GM12872 (cell line): Measurements from ENCODE around the gene PLD1.

Experiments
- CTCF ChIP-seq: IDR thresholded peaks from 3 replicates; pipeline ENCODE4 v1.5.1; 2011; ENCODE audit warnings: low read depth, mild to moderate bottlenecking, low read length, moderate library complexity; ENCODE audit not compliant: insufficient read depth

The PLD1 gene

GRCh38 chr3:171565481-171566058 lies 244.7 kb downstream of the PLD1 start:
- TF ChIP-seq CTCF, result no peak

GRCh38 chr3:171564748-171565480 lies 245.4 kb downstream of the PLD1 start:
- no peak for TF ChIP-seq CTCF

DNA sequence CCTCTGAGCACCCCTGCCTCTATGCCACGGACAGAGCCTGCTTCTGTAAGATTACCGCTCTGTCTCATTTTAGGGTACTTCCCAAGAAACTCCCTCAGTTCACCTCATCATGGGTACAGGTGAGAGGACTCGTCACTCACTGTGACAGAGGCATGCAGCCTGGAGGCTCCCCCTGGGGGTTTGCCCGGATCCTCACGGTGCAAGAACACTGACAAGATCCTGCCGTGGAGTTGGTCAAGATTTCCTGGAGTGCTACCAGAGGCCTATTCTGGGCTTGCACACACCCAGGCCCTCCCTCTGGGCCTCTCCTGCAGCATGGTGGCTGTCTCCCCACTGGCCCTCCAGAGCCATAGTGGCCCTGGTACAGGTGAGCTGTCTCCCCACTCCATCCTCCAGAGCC lies 247.0 kb downstream of the PLD1 start:
- 0 out of 3 replicates have a peak, but pooled peaks have one; percentile 23 for TF ChIP-seq CTCF

DNA sequence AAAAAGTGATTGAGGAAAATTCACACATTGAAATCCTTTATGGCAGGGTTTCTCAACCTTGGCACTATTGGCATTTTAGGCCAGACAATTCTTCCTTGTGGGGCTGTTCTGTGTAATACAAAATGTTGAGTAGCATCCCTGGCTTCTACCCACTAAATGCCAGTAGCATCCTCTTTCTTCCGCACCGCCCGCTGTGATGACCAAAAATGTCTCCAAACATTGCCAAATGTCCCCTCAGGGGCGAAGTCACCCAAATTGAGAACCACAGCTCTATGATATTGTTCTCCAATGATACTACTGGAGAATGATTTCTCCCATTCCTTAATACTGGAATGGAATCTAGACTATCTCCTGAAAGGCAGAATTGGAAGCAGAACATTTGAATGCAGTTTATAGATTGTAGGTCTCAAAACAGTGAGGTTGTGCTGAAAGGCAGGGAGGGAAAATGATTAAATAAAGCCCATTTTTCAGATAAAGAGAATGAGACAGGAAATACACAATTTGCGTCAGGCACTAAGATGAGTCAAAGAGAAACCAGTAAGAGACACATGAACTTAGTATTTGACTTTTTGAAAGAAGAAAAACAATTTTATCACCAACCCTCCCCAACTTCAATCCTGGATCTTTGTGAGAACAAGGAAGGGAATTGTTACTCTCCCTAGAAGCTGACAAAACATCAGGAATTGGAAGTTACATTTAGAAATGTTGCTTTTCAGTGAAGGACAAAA lies 248.5 kb downstream of the PLD1 start:
- no peak for TF ChIP-seq CTCF

DNA sequence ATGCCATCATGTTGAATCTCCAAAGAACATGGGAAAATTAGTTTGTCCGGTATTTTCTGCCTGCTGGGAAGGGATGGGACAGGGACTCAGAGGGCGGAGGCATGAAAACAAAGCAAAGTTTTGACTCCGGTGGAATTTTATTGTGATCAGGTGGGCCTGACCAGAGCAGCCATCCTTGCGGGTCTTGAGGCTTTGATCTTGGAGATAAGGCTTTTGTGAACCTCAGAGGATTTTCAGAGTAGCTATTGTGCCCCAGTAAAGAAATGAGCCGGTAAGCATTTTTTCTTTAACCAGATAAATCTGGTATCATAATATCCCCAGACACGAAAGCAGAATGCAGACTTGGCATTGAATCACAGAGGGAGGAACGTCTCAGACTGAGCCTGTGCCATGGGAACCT lies 250.7 kb downstream of the PLD1 start:
- TF ChIP-seq CTCF, result no peak

DNA sequence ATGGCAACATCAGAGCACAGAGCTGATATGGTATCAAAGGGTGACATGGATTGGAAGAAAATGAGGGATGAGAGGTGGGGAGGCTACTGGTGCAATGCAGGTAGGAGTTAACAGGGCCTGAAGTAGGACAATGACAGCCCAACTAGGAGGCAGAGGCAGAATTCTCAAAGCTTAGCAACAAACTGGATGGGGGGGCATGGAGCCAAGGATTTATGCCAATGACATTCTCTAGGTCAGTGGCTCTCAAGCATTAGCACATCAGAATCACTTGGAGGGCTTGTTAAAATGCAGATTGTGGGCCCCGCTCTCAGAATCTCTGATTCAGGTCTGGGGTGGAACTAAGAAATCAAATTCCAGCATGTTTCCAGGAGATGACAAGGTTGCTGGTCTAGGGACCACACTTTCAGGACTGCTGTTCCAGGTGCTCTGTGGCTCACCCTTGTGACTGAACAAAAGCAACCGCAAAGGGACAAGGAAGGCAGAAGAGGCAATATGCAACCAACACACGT lies 252.0 kb downstream of the PLD1 start:
- no peak for TF ChIP-seq CTCF

GRCh38 chr3:171557173-171557572 lies 253.1 kb downstream of the PLD1 start:
- no peak for TF ChIP-seq CTCF
